Mucosa of rectum (tissue), 2 donors: ENCODE data around the gene UPF1.

Experiments
- H3K27ac ChIP-seq, 2 donors: one replicate each; pipeline ENCODE4 v1.7.0; 2013; ENCODE audit warnings: inconsistent platforms in 2 of 2, low read depth in 2 of 2, low read length in 2 of 2
- H3K27me3 ChIP-seq, 2 donors: one replicate each; pipeline ENCODE4 v1.7.0; 2013; ENCODE audit warnings: low read length in 2 of 2; ENCODE audit not compliant: control insufficient read depth in 2 of 2, insufficient read depth in 2 of 2
- H3K36me3 ChIP-seq, 2 donors: one replicate each; pipeline ENCODE4 v1.7.0; 2013; ENCODE audit warnings: low read length in 2 of 2; ENCODE audit not compliant: control insufficient read depth in 2 of 2, insufficient read depth in 2 of 2
- H3K4me1 ChIP-seq, 2 donors: one replicate each; pipeline ENCODE4 v1.7.0; 2013; ENCODE audit warnings: low read length in 2 of 2, mild to moderate bottlenecking in 1 of 2; ENCODE audit not compliant: control insufficient read depth in 2 of 2, insufficient read depth in 2 of 2
- H3K4me3 ChIP-seq, 2 donors: one replicate each; pipeline ENCODE4 v1.7.0; 2013; ENCODE audit warnings: low read length in 2 of 2
- H3K9ac ChIP-seq, 2 donors: one replicate each; pipeline ENCODE4 v1.7.0; 2013; ENCODE audit warnings: low read length in 2 of 2, low read depth in 1 of 2, mild to moderate bottlenecking in 1 of 2
- H3K9me3 ChIP-seq, 2 donors: one replicate each; pipeline ENCODE4 v1.7.0; 2013; ENCODE audit warnings: low read length in 2 of 2; ENCODE audit not compliant: control insufficient read depth in 2 of 2
- donor health status: healthy.
- donor health status: Normal muscosa, but diverticular disease.

UPF1 gene

DNA sequence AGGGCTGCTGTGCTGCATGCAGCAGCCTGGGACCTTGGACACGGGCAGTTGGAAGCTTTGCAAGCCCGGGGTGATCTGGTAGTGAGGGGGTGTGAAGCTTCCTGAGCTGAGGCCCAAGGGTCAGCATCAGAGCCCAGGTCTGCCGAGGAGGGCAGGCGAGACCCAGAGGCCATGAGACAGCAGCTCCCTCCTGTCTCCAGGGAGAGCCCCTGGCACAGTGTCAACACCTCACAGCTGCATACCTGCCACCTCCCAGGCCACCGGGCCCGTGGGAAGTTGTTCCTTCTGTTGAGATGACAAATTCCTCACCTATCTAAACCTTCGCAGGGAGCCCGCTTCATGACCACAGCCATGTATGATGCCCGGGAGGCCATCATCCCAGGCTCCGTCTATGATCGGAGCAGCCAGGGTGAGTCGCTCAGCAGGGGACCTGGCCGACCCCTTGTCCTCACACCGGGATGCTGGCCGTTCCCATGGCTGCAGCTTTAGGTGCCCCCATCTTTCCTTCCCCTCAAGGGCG is 32.1 kb downstream of the UPF1 start:
- H3K9ac ChIP-seq = no peak overlapping the region
- H3K36me3 ChIP-seq = peaks cover 76 to 85% of the 10 kb centered on the region in 2 donors
- no peaks in the 10 kb centered on the region for H3K9me3 ChIP-seq
- H3K27ac ChIP-seq = no peak overlapping the region
- peaks cover 0 to 3% of the 10 kb centered on the region in 2 donors for H3K4me1 ChIP-seq
- no peaks in the 10 kb centered on the region for H3K27me3 ChIP-seq
- no peak overlapping the region for H3K4me3 ChIP-seq

DNA sequence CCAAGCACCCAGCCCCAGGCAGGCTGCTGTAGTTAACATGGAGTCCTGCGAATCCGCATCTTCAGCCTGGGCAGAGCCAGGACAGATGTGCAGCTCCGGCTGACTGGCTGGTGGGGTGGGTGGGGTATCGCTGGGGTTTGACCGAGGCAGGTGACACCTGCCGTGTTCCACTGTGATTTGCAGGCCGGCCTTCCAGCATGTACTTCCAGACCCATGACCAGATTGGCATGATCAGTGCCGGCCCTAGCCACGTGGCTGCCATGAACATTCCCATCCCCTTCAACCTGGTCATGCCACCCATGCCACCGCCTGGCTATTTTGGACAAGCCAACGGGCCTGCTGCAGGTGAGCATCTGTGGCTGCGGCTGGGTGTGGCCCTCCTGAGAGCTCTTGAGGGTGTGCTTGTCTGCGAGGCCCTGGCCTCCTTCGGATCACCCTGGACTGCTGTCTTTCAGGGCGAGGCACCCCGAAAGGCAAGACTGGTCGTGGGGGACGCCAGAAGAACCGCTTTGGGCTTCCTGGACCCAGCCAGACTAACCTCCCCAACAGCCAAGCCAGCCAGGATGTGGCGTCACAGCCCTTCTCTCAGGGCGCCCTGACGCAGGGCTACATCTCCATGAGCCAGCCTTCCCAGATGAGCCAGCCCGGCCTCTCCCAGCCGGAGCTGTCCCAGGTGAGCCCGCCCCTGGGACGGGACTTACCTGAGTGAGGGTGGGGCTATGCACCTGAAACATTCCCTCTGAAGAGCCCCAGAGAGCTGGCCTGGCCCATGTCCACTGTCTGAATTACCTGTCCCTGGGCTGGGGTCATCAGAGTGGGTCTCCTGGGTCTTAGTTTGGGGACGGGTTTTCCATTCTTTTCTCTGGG is 33.6 kb downstream of the UPF1 start:
- Histone ChIP-seq H3K27ac (no peak overlapping the region), H3K4me3 (no peak overlapping the region), H3K27me3 (no peaks in the 10 kb centered on the region), H3K9me3 (no peaks in the 10 kb centered on the region), H3K9ac (no peak overlapping the region), H3K4me1 (peaks cover 0 to 3% of the 10 kb centered on the region in 2 donors), H3K36me3 (peaks cover 63 to 71% of the 10 kb centered on the region in 2 donors)

DNA sequence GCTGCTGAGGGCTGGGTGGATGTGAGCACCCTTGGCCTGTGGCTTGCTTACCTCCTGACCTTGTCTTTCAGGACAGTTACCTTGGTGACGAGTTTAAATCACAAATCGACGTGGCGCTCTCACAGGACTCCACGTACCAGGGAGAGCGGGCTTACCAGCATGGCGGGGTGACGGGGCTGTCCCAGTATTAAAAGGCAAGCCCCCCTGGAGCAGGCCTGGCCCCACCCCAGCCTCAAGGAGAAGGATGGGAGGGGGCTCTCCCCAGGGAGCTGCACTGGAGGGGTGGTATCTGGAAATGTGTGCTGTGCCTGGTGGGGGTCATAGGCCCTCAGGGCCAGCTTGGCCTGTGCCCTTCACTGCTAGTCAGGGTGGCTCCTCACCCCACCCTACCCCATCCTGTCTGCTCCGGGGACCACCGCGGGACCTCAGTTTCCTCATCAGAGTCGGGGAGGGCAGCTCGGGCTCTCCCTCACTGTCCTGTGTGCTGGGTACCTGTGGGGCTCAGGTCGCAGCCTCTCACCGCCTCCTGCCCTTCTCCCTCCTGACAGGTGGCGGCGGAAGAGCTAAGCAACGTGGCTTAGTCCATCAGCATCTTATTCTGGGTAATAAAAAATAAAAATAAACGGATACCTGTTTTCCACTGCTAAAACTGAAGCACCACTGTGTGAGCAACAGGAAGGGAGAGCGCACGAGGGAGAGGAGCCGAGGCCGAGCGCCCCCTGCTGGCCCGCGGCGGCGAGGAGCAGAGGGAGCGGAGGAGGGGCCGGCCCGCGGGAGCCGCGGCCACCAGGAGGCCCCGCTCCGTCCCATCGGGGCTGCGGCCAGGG is 34.4 kb downstream of the UPF1 start:
- Histone ChIP-seq H3K36me3 (peaks cover 55 to 62% of the 10 kb centered on the region in 2 donors), H3K27me3 (no peaks in the 10 kb centered on the region), H3K9ac (no peak overlapping the region), H3K4me1 (peaks cover 0 to 3% of the 10 kb centered on the region in 2 donors), H3K27ac (no peak overlapping the region), H3K4me3 (no peak overlapping the region), H3K9me3 (no peaks in the 10 kb centered on the region)

DNA sequence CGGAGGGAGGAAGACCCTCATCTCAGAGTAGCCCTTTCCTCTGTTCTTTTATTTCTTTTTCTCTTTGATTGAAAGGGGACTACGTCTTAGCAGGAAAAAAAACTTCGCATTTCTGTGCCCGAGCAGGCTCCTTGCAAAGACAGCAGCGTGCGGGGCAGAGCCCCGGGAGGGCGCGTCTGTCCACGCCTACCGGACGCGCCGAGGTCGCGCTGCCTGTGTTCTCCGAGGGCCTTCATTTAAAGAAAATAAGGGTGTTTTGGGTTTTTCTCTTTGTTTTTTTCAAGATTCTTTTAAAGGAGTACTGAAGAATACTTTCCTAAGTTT is 35.0 kb downstream of the UPF1 start:
- Histone ChIP-seq H3K9ac (no peak overlapping the region), H3K27ac (no peak overlapping the region), H3K27me3 (no peaks in the 10 kb centered on the region), H3K9me3 (no peaks in the 10 kb centered on the region), H3K4me3 (no peak overlapping the region), H3K4me1 (no peaks in the 10 kb centered on the region), H3K36me3 (peaks cover 49 to 57% of the 10 kb centered on the region in 2 donors)

DNA sequence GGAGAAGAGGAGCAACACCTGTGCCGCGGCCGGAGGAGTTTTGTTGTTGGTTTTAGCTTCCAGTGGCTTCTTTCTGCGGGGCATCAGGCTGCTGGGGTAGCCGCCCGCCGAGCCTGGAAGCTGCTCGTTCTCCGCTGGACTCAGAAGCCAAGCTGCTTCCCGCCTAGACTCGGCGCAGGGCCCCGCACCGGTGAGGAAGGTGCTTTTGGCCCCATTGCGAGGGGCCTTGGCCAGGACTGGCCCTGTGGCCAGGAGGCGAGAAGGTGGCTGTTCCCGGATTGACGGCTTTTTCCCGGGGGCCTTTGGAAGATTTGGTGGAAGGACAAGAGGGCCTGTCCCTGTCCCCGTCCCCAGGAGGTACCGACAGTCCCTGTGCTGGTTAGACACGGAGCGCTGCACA is 35.4 kb downstream of the UPF1 start:
- no peaks in the 10 kb centered on the region for H3K4me1 ChIP-seq
- no peak overlapping the region for H3K9ac ChIP-seq
- H3K36me3 ChIP-seq = peaks cover 45 to 52% of the 10 kb centered on the region in 2 donors
- no peak overlapping the region for H3K4me3 ChIP-seq
- no peaks in the 10 kb centered on the region for H3K27me3 ChIP-seq
- no peak overlapping the region for H3K27ac ChIP-seq
- no peaks in the 10 kb centered on the region for H3K9me3 ChIP-seq

GRCh38 chr19:18867751-18868150 is 36.0 kb downstream of the UPF1 start:
- Histone ChIP-seq H3K9ac (no peak overlapping the region), H3K27me3 (no peaks in the 10 kb centered on the region), H3K9me3 (no peaks in the 10 kb centered on the region), H3K4me3 (no peak overlapping the region), H3K27ac (no peak overlapping the region), H3K4me1 (no peaks in the 10 kb centered on the region), H3K36me3 (peaks cover 40 to 47% of the 10 kb centered on the region in 2 donors)

DNA sequence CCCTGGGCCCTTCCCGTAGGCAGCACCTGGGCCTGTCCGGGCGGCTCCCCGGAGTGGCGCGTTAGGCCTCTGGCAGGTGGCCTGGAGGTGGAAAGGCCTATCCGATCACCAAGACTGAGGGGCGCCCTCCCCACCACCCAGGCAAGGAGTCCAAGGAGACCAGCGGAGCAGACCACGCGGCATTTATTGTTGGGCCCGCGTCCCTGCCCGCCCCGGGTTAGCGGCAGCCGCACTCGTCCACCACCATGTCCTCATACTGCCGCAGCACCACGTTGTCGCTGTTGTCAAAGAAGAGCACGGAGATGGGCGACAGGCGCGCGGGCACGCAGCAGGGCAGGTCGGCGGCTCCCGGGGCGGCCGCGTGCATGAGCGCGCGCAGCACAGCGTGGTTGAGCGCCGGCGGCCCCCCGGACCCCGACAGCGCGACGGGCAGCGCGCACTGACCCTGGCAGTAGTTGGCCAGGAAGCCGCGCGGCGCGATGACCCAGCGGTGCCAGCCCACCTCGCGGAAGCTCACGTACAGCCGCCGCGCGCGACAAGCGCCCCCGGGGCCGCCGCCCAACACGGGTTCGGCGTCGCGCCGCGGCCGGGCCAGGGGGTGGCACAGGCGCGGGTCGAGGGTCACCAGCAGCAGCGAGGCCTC is 36.7 kb downstream of the UPF1 start:
- Histone ChIP-seq H3K4me1 (no peaks in the 10 kb centered on the region), H3K4me3 (no peak overlapping the region), H3K9ac (no peak overlapping the region), H3K36me3 (peaks cover 33 to 39% of the 10 kb centered on the region in 2 donors), H3K27me3 (no peaks in the 10 kb centered on the region), H3K27ac (no peak overlapping the region), H3K9me3 (no peaks in the 10 kb centered on the region)

GRCh38 chr19:18869023-18869618 is 37.4 kb downstream of the UPF1 start:
- no peak overlapping the region for H3K9ac ChIP-seq
- no peak overlapping the region for H3K4me3 ChIP-seq
- no peaks in the 10 kb centered on the region for H3K4me1 ChIP-seq
- no peaks in the 10 kb centered on the region for H3K27me3 ChIP-seq
- no peak overlapping the region for H3K27ac ChIP-seq
- H3K9me3 ChIP-seq = no peaks in the 10 kb centered on the region
- peaks cover 27 to 33% of the 10 kb centered on the region in 2 donors for H3K36me3 ChIP-seq

DNA sequence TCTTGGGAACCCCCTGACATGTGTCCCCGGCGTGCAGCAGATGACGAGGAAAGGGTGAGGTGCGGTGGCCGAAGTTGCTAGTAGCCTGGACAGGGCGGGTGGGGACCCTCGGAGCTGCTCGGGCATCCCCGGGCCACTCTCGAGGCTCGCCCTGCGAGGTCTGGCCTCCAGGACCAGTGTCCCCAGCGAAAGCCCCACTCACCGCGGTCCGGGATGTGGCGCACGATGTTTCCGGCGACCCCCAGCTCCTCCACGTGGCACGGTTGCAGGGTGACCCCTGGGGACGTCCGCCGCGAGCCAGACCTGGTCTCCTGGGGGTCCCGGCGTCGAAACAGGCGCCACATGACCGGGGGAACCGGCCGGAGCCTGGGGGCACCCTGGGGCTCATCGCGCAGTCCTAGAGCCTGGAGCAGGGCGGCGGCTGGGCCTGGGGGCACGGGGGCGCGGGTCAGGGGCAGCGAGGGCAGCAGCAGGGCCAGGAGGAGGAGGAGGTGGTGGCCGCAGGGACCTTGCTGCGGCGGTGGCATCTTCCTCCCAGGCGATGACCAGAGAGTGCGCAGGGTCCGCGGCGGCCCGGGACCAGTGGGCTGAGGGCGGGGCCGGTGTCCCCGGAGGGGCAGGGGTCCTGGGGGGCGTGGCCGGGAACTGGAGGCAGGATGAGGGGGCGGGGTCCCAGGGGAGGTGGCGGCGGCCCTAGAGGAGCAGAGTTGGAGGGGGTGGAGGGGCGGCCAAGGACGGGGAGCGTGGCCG is 38.2 kb downstream of the UPF1 start:
- no peaks in the 10 kb centered on the region for H3K4me1 ChIP-seq
- H3K27ac ChIP-seq = no peak overlapping the region
- peaks cover 26 to 29% of the 10 kb centered on the region in 2 donors for H3K36me3 ChIP-seq
- no peaks in the 10 kb centered on the region for H3K27me3 ChIP-seq
- no peak overlapping the region for H3K9ac ChIP-seq
- H3K9me3 ChIP-seq = no peaks in the 10 kb centered on the region
- no peak overlapping the region for H3K4me3 ChIP-seq
